Endodermal cell (in vitro differentiated cells): ENCODE data around the gene TMPRSS11D. TPM values are rescaled to one million over a fixed set of nuclear protein-coding genes. Genes with fewer than 3 reads are reported as not detected.

Source experiments
- DNase-seq: peaks from one replicate; pipeline ENCODE4 v3.0.0-alpha.2; 2017
- H3K27ac ChIP-seq: 2 replicates; pipeline ENCODE4 v1.5.1; 2013; ENCODE audit warnings: mild to moderate bottlenecking, low read depth, low read length, moderate library complexity
- H3K27me3 ChIP-seq: 2 replicates; pipeline ENCODE4 v1.6.1; 2013; ENCODE audit warnings: mild to moderate bottlenecking, low read length, moderate library complexity; ENCODE audit not compliant: insufficient read depth, control insufficient read depth, poor library complexity, severe bottlenecking
- H3K36me3 ChIP-seq: 2 replicates; pipeline ENCODE4 v1.7.0; 2013; ENCODE audit warnings: mild to moderate bottlenecking, low read length, moderate library complexity; ENCODE audit not compliant: control insufficient read depth, insufficient read depth
- H3K4me1 ChIP-seq: one replicate; pipeline ENCODE4 v1.7.0; 2013; ENCODE audit warnings: low read length; ENCODE audit not compliant: control insufficient read depth, insufficient read depth
- H3K4me3 ChIP-seq: 2 replicates; pipeline ENCODE4 v1.5.1; 2013; ENCODE audit warnings: mild to moderate bottlenecking, low read length, moderate library complexity
- H3K9ac ChIP-seq: 2 replicates; pipeline ENCODE4 v1.6.1; 2013; ENCODE audit warnings: mild to moderate bottlenecking, low read length, moderate library complexity; ENCODE audit not compliant: poor library complexity, severe bottlenecking; ENCODE audit errors: extremely low read depth
- H3K9me3 ChIP-seq: 2 replicates; pipeline ENCODE4 v1.6.1; 2013; ENCODE audit warnings: mild to moderate bottlenecking, low read length, moderate library complexity; ENCODE audit not compliant: control insufficient read depth
- H3K27ac Mint-ChIP-seq: 2 replicates; pipeline ENCODE4 v1.8.0; 2020; ENCODE audit warnings: mixed read lengths
- H3K27me3 Mint-ChIP-seq: 2 replicates; pipeline ENCODE4 v1.8.0; 2021; ENCODE audit warnings: mild to moderate bottlenecking, mixed read lengths; ENCODE audit not compliant: insufficient read depth
- H3K36me3 Mint-ChIP-seq: 2 replicates; pipeline ENCODE4 v1.8.0; 2020; ENCODE audit warnings: low read depth, mixed read lengths
- H3K4me1 Mint-ChIP-seq: 2 replicates; pipeline ENCODE4 v1.8.0; 2020; ENCODE audit warnings: mixed read lengths
- H3K4me3 Mint-ChIP-seq: 2 replicates; pipeline ENCODE4 v1.8.0; 2020; ENCODE audit warnings: mild to moderate bottlenecking, moderate library complexity, mixed read lengths
- H3K9me3 Mint-ChIP-seq: 2 replicates; pipeline ENCODE4 v1.8.0; 2020; ENCODE audit warnings: mild to moderate bottlenecking, mixed read lengths
- WGBS, 2 experiments: methylation state at CpG; one replicate each; pipeline versions ENCODE4 v1.1.5 to v1.1.7; 2013; ENCODE audit warnings: missing lambda C conversion rate in 2 of 2, mixed read lengths in 1 of 2; ENCODE audit not compliant: insufficient coverage in 1 of 2, insufficient read length in 1 of 2; 5-methylcytosine and 5-hydroxymethylcytosine counted together
- total RNA-seq, 2 donors: library from RNA; stranded (reverse); fragmentation: NEBNext Ultra II Directional in 1 of 2; extraction: Animal tissue kit (Norgen Biotek cat#: 25700) in 1 of 2; gene quantifications; 2 replicates in 1 of 2; 3 replicates in 1 of 2; pipeline ENCODE4 v1.2.1, GENCODE V29; 2021
- TF ChIP-seq, protein P1 (sequence below): fragments of 200-600 bp; sonication (generic); conservative IDR thresholded peaks from 2 replicates; pipeline ENCODE4 v1.5.0; 2021; ENCODE audit warnings: antibody characterized with exemption, mild to moderate bottlenecking

Gene TMPRSS11D
- total RNA-seq, 2 donors from 2014 or later, result not detected

GRCh38 chr4:67785528-67785927, 98.3 kb downstream of the TMPRSS11D start:
- Histone ChIP-seq H3K9ac (no peak overlapping the region), H3K9me3 (no peaks in the 10 kb centered on the region), H3K27ac (no peak overlapping the region), H3K4me3 (no peak overlapping the region), H3K27me3 (no peaks in the 10 kb centered on the region), H3K36me3 (no peaks in the 10 kb centered on the region), H3K4me1 (no peaks in the 10 kb centered on the region)
- 80 to 100% methylated on average over 1 to 2 of the region's 2 CpGs for WGBS, 2 experiments
- no peak for DNase-seq
- H3K9me3 Mint-ChIP-seq, result no peaks in the 10 kb centered on the region
- no peak overlapping the region for H3K27ac Mint-ChIP-seq
- H3K4me1 Mint-ChIP-seq, result no peaks in the 10 kb centered on the region
- no peaks in the 10 kb centered on the region for H3K27me3 Mint-ChIP-seq
- H3K4me3 Mint-ChIP-seq, result no peak overlapping the region
- no peaks in the 10 kb centered on the region for H3K36me3 Mint-ChIP-seq
- TF ChIP-seq, protein P1, sequence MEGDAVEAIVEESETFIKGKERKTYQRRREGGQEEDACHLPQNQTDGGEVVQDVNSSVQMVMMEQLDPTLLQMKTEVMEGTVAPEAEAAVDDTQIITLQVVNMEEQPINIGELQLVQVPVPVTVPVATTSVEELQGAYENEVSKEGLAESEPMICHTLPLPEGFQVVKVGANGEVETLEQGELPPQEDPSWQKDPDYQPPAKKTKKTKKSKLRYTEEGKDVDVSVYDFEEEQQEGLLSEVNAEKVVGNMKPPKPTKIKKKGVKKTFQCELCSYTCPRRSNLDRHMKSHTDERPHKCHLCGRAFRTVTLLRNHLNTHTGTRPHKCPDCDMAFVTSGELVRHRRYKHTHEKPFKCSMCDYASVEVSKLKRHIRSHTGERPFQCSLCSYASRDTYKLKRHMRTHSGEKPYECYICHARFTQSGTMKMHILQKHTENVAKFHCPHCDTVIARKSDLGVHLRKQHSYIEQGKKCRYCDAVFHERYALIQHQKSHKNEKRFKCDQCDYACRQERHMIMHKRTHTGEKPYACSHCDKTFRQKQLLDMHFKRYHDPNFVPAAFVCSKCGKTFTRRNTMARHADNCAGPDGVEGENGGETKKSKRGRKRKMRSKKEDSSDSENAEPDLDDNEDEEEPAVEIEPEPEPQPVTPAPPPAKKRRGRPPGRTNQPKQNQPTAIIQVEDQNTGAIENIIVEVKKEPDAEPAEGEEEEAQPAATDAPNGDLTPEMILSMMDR, result no peak

DNA sequence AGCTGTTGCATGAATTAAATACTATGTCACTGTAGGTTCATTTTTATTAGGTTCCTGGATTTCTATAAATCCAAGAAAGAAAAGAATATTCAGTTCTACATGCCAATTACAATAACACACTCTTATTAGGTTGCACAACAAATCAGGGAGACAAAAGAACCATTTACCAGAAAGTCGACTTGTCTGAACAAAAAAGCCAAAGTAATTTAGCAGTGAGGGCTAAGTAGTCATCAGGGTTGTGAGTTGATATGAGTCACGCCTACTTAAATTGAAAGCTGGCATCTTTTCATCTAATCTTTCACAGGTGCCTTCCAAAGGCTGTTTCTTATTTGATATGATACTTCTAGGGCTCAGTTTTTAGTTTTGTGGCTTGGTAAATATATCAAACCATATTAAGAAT, 104.2 kb downstream of the TMPRSS11D start:
- no peak for DNase-seq
- Histone ChIP-seq H3K27ac (no peak overlapping the region), H3K27me3 (no peaks in the 10 kb centered on the region), H3K4me1 (no peaks in the 10 kb centered on the region), H3K9ac (no peak overlapping the region), H3K4me3 (no peak overlapping the region), H3K36me3 (no peaks in the 10 kb centered on the region), H3K9me3 (no peaks in the 10 kb centered on the region)
- no peak overlapping the region for H3K4me3 Mint-ChIP-seq
- no peaks in the 10 kb centered on the region for H3K36me3 Mint-ChIP-seq
- TF ChIP-seq, protein P1, result no peak
- H3K27me3 Mint-ChIP-seq, result no peaks in the 10 kb centered on the region
- H3K27ac Mint-ChIP-seq, result no peak overlapping the region
- H3K9me3 Mint-ChIP-seq, result no peaks in the 10 kb centered on the region
- WGBS, 2 experiments, result 94% methylated on average over 2 of the region's 2 CpGs; no CpG with 5 or more reads in 1 of the 2 experiments
- H3K4me1 Mint-ChIP-seq, result peaks cover 3% of the 10 kb centered on the region

GRCh38 chr4:67776746-67777145, 107.1 kb downstream of the TMPRSS11D start:
- no peaks in the 10 kb centered on the region for H3K9me3 ChIP-seq
- no peak overlapping the region for H3K9ac ChIP-seq
- 58% methylated on average over 1 of the region's 1 CpG; no CpG with 5 or more reads in 1 of the 2 experiments for WGBS, 2 experiments
- Mint-ChIP-seq H3K9me3 (no peaks in the 10 kb centered on the region), H3K27me3 (no peaks in the 10 kb centered on the region), H3K27ac (no peak overlapping the region), H3K4me3 (no peak overlapping the region), H3K36me3 (no peaks in the 10 kb centered on the region), H3K4me1 (peaks cover 3% of the 10 kb centered on the region)
- H3K36me3 ChIP-seq, result no peaks in the 10 kb centered on the region
- H3K4me3 ChIP-seq, result no peak overlapping the region
- H3K4me1 ChIP-seq, result no peaks in the 10 kb centered on the region
- H3K27ac ChIP-seq, result no peak overlapping the region
- peak; percentile 52 for DNase-seq
- H3K27me3 ChIP-seq, result no peaks in the 10 kb centered on the region
- TF ChIP-seq, protein P1, result no peak

Other genes starting within 250 kb of the TMPRSS11D start
- 100 to 1,000 TPM in 1 of 2 donors, 10 to 100 TPM in 1; 83.1 to 117 TPM for gene UBA6, start 182.8 kb downstream of the TMPRSS11D start, total RNA-seq
- not detected for gene GNRHR, start 129.6 kb downstream of the TMPRSS11D start, total RNA-seq
- gene TMPRSS11A, start 79.5 kb upstream of the TMPRSS11D start, total RNA-seq, result not detected
- gene TMPRSS11F, start 245.9 kb upstream of the TMPRSS11D start, total RNA-seq, result not detected